GM12874 (cell line): Measurements from ENCODE around the gene POLN.

Experiments
- TF ChIP-seq, protein P1 (sequence below): IDR thresholded peaks from 2 replicates; pipeline ENCODE4 v1.5.1; 2011; ENCODE audit warnings: low read depth, mild to moderate bottlenecking, control low read depth, low read length, moderate library complexity; ENCODE audit not compliant: insufficient read depth

Gene POLN

GRCh38 chr4:2272828-2273120 is 30.9 kb upstream of the POLN start:
- TF ChIP-seq, protein P1, sequence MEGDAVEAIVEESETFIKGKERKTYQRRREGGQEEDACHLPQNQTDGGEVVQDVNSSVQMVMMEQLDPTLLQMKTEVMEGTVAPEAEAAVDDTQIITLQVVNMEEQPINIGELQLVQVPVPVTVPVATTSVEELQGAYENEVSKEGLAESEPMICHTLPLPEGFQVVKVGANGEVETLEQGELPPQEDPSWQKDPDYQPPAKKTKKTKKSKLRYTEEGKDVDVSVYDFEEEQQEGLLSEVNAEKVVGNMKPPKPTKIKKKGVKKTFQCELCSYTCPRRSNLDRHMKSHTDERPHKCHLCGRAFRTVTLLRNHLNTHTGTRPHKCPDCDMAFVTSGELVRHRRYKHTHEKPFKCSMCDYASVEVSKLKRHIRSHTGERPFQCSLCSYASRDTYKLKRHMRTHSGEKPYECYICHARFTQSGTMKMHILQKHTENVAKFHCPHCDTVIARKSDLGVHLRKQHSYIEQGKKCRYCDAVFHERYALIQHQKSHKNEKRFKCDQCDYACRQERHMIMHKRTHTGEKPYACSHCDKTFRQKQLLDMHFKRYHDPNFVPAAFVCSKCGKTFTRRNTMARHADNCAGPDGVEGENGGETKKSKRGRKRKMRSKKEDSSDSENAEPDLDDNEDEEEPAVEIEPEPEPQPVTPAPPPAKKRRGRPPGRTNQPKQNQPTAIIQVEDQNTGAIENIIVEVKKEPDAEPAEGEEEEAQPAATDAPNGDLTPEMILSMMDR = no peak

GRCh38 chr4:2272026-2272827 is 30.3 kb upstream of the POLN start:
- TF ChIP-seq, protein P1 = no peak

GRCh38 chr4:2271279-2272025 is 29.5 kb upstream of the POLN start:
- TF ChIP-seq, protein P1 = no peak

DNA sequence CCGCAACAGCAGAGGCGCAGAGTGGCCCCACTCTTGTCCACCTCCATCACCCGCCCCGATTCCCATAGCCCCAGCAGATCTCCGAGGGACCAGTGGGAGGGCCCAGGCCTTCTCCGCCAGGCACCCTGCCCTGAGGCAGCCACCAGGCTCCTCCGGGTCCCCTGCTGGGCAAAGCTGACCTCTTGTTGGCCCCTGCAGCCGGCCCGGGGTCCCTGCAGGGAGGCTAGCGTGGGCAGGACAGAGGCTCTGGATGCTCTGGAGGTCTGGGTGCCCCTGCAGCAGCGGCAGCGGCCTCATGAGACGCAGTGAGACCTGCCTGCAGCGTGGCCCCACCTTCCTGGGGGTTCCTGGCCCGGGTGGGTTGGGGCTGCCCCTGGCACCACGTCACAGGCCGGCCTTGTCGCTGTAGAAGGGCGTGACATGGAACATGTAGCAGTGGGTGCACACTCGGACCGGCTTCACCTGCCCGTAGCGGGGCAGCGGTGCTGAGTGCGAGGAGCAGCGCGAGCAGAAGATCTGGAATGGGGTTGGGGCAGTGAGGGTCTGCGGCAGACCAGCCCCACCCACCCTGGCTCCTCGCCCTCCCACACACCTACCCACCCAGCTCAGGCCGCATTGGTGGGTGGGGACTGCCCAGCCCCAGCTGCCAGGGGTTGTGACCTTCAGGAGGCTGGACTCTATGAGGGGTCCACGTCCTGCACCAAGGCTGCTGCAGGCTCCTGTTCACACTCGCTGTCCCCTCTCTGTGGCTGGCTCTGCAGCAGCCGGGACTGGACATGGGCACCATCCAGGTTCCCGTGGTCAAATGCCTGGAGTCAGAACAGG is 28.6 kb upstream of the POLN start:
- TF ChIP-seq, protein P1 = no peak

DNA sequence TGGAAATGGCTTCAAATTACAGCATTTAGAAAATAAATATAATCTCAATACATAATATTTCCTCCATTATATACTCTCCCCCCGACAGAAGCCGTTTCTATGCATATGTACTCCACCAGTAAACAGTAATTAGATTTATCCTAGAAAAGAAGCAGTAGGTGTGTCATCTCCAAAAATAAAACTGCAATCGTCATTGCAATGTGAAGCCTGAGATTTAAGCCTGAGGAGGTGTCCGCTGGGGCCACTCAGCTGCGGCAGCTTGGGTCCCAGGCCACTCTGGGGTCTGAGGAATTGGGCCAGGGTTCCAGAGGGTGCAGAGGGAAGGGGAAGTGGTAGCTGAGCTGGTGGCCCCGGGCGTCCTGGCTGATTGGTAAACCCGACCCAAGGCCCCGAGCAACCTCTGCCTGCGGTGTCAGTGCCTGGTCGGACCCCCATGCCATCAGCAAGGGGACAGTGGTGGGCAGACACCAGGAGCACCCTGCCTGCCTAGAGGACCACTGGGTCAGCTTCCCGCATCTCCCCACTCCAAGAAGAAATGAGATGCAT is 27.8 kb upstream of the POLN start:
- TF ChIP-seq, protein P1 = no peak

GRCh38 chr4:2269206-2269531 is 27.2 kb upstream of the POLN start:
- TF ChIP-seq, protein P1 = no peak
